Uterus (tissue), 2 donors: ENCODE results near the gene ANKS6.

Experiments used
- POLR2A ChIP-seq, 2 donors: fragments of 450-650 bp; IDR thresholded peaks; one replicate each; pipeline ENCODE4 v1.6.1; 2016; ENCODE audit warnings: antibody characterized with exemption in 2 of 2, mild to moderate bottlenecking in 1 of 2, moderate library complexity in 1 of 2
- TF ChIP-seq, protein P1 (sequence below), 4 experiments: fragments of 200-600 bp in 2 of 4; fragments of 450-650 bp in 2 of 4; sonication (generic) in 2 of 4; IDR thresholded peaks; one replicate each; pipeline ENCODE4 v1.5.1; 2016 to 2019; ENCODE audit warnings: antibody characterized with exemption in 4 of 4, mild to moderate bottlenecking in 2 of 4, moderate library complexity in 1 of 4

DNA sequence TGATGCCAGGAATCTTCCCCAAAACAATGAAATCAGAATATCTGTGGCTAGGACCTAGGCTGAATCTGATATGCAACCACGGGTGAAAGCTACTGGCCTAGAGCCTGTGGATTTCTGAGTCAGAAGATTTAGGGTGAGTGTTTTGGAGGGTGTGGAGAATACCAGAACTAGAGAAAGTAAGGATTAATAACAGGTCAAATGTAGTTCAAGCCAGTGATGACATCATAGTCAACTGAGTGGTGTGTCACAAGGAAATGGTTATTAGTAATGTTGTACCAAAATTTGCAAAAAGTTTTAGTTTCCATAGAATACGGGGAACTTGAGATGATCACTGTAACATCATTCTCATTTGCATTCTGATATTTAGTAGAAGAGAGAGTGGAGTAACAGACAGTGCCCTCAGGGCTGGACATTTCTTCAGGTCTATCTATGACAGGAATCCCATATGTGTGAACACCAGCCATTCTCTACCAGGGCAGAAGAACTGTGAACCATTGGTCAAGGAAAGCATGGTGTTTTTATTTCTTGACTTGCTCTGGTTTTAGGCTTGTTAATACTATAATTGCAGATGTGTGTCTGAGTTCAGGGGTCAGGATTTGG lies 14.8 kb upstream of the ANKS6 start:
- TF ChIP-seq, protein P1, sequence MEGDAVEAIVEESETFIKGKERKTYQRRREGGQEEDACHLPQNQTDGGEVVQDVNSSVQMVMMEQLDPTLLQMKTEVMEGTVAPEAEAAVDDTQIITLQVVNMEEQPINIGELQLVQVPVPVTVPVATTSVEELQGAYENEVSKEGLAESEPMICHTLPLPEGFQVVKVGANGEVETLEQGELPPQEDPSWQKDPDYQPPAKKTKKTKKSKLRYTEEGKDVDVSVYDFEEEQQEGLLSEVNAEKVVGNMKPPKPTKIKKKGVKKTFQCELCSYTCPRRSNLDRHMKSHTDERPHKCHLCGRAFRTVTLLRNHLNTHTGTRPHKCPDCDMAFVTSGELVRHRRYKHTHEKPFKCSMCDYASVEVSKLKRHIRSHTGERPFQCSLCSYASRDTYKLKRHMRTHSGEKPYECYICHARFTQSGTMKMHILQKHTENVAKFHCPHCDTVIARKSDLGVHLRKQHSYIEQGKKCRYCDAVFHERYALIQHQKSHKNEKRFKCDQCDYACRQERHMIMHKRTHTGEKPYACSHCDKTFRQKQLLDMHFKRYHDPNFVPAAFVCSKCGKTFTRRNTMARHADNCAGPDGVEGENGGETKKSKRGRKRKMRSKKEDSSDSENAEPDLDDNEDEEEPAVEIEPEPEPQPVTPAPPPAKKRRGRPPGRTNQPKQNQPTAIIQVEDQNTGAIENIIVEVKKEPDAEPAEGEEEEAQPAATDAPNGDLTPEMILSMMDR (IDR thresholded peaks at IDR 0.05): no peak
- no peak for TF ChIP-seq POLR2A (IDR thresholded peaks at IDR 0.05)
